GM13977 (cell line): ENCODE data around the gene HP1BP3.

ENCODE experiments used
- DNase-seq: peaks from one replicate; pipeline ENCODE4 v3.0.0; 2012; ENCODE audit warnings: low spot score
- CTCF ChIP-seq: IDR thresholded peaks from 2 replicates; pipeline ENCODE4 v1.5.1; 2012; ENCODE audit warnings: mild to moderate bottlenecking, control low read depth; ENCODE audit not compliant: insufficient read depth; ENCODE audit errors: extremely low read depth, missing control alignments
- in situ Hi-C: fragments of 300-500 bp; cut with MboI; formaldehyde crosslinking; loops from one replicate; pipeline ENCODE4 v1.12.0; 2022; ENCODE audit warnings: low sequenced_read_pairs, low pct_unique_long_range_greater_than_20kb, mixed read lengths, inconsistent platforms; ENCODE audit not compliant: unreplicated experiment

HP1BP3 gene

GRCh38 chr1:20775700-20776099 lies 11.4 kb downstream of the HP1BP3 start:
- in situ Hi-C loops, result no loop called here
- no peak for TF ChIP-seq CTCF
- no peak for DNase-seq

- TF ChIP-seq CTCF, result no peak
- DNase-seq, result no peak
- in situ Hi-C loops, result no loop called here
Observed at GRCh38 chr1:20771780-20772179, 15.3 kb downstream of the HP1BP3 start.

- TF ChIP-seq CTCF, result no peak
Observed at GRCh38 chr1:20770314-20771087, 16.6 kb downstream of the HP1BP3 start.

GRCh38 chr1:20767271-20767670 lies 19.8 kb downstream of the HP1BP3 start:
- no peak for DNase-seq
- in situ Hi-C loops, result no loop called here

More at GRCh38 chr1:20770314-20771087, 16.6 kb downstream of the HP1BP3 start:
- in situ Hi-C loops, result no loop called here
- no peak for DNase-seq

GRCh38 chr1:20763417-20763816 lies 23.7 kb downstream of the HP1BP3 start:
- in situ Hi-C loops, result no loop called here
- DNase-seq, result no peak
- no peak for TF ChIP-seq CTCF

More at GRCh38 chr1:20767271-20767670, 19.8 kb downstream of the HP1BP3 start:
- TF ChIP-seq CTCF, result no peak

- TF ChIP-seq CTCF, result no peak
- in situ Hi-C loops, result no loop called here
- no peak for DNase-seq
Observed at GRCh38 chr1:20760322-20760721, 26.8 kb downstream of the HP1BP3 start.
